ENCODE measurements around the gene RPS6KA2.

RPS6KA2 gene

DNA sequence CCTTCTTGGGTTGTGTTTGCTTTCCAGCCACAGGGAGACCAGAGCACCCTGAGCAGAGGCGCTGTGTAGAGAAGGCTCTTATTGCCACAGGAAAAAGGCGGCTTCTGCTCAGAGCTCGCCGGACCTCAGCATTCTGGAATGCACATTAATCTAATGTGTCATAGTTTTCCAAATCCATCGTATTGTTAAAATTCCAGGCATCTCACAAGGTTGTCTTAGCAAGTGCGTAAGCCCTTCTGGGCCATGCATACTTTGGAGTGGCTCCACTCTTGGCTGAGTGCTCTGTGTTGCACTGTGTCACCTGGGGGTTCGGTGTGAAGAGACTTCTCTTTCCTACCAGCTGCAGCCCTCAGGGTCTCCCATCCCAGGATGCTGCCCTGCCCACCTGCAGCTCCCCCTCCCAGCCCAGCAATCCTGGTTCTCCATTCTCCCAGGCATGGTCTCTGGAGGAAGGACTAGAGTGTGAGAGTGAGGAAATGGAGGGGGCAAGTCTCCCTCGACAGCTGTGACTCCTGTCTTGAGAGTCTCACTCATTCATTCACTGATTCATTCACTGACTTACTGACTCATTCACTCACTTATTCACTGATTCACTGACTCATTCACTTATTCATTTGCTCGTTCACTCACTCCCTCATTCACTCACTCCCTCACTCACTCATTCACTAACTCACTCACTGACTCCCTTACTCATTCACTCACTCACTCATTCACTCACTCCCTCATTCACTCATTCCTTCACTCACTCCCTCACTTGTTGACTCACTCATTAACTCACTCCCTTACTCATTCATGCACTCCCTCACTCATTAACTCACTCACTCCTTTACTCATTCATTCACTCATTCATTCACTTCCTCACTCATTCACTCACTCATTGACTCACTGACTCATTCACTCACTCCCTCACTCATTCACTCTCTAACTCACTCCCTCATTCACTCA is 160.6 kb downstream of the RPS6KA2 start:
- peak; percentile 73 for DNase-seq (ENCODE audit: low read depth in 2 of 2)

DNA sequence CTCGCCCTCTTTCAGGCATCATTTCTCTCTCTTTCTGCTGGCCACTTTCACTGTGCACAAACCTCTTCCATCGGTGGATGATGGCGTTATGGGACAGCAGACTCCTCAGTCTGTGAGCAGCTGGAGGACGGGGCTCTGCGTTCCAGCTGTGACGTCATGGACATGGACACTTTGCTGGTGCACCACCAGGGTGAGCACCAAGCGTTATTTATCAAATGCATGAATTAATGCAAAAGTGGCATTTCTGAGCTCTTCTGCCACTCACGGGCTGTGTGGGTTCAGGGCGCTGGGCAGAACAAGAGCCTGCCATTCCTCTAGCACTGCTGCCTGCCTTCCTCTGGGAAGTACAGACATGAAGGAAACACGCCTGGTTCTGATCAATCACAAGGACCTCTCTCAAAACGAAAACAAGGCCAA is 161.4 kb downstream of the RPS6KA2 start:
- peak in 1 of 2 experiments; percentile 18 for DNase-seq (ENCODE audit: low read depth in 2 of 2)

DNA sequence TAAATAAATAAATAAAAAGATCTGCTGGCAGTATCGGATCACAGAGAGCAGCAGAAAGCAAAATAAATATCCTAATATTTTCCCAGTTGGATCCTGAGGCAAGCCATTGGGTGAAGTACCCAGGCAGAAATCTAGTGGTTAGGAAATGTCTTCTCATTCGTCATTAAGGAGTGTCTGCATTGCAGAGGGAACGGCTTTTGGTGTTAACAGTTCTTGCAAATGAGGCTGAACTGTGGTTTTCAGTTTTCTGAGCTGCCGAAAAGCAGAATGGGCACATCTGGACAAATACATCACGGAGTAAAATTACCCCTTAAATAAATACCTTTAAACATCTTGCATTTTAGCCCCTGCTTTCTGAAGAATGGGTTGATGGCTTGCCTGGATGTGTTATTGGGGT is 162.1 kb downstream of the RPS6KA2 start:
- no peak for DNase-seq (ENCODE audit: low read depth in 2 of 2)

DNA sequence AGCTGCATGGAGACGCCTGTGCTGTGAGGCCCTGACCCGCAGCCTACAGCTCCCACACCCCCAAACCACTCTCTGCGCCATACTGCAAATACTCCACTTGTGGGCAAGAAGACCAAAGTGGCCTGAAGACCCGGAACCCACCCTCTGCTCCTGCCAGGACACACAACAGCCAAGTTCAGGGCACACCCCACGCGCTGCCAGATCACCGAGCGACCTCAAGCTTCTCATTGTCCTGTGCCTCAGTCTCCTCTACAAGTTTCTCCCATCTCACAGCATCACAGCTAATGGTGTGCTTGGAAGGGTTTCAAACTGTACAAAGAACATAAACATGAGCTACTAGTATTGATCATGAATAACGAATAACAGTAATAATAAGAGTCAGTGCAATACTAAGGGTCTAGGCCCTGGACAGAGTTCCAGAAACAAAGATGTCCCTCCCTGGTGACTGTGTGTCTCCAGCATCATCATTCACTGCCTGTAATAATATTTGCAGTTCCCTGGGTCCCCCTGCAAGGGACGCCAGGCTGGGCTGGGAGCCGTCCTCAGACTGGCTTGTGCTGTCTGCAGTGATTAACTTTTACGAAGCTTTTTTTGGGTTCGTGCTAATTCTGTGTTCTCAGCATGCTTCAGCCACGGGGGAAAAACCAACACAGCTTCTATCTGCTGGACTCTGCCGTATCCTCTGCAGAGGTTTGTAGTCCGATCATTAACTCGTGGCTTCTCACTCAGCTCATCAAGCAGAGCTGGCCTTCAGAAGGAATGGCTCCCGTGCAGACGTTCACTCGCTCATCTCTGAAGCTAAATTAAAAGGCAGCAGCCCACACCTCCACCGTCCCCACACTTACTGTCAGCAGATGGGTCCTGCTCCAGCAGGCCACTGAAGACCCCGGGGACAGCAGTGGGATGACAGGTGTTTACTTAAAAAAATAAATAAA is 162.7 kb downstream of the RPS6KA2 start:
- no peak for DNase-seq (ENCODE audit: low read depth in 2 of 2)

DNA sequence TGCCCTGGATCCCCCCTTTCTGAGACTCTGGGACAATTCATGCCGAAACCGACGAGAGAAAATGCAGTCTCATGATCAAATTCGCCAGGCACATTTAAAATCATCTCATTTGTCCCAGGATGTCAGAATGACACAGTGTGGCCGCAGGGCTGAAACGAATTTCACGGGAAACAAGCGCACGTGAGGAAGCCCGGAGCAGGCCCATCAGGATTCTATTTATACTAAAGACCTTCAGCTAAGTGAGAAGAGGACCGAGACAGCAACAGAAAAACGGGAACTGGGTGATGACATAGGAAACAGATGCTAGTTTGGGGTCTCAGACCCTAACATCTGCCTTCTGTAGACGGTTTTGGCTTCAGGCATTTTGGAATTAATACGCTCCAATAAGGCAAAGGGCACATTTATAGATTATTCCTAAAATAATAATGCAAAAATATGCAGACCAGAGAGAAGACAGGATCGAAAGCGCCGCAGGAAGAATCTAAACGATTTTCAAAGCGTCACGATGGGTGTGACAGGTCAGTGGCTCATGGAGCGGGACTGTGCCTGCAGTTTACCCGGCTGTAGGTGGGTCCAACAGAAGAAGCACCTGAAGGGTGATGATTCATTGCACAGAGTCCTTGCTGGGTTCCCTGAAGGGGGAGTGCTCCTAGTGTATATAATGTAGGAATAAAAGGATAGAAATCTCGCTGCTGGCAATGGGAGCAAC is 163.5 kb downstream of the RPS6KA2 start:
- no peak for DNase-seq (ENCODE audit: low read depth in 2 of 2)

DNA sequence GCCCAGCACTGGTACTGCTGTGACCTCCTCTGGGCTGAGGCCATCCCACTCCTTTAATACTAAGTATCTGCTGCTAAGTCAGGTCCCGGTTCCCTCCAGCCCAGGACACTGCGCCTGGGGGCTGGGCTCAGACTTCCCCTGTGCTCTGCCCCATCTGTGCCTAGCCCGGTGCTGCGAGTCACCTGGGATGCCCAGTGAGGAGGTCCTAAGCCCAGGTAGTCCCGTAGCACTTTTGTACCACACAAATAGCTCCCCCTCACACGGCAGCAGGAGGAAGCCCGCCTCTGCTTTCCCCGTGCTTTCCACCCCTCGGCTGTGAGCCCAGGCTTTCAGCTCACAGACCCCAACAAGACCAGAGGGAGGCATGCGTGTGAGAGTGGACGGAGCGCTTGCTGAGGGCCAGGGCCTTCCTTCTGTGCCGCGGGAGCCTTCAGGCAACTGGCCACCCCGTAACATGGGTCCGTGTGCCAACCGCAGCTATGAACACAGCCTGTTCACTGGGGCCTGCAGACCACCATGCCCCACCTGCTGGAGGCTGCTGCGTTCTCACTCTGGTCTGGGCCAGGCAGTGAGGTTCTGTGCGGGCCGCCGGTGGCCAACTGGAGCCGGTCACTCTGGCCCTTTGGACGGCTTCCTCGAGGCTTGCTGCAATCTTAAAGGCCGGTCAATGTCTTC is 164.5 kb downstream of the RPS6KA2 start:
- no peak for DNase-seq (ENCODE audit: low read depth in 2 of 2)

DNA sequence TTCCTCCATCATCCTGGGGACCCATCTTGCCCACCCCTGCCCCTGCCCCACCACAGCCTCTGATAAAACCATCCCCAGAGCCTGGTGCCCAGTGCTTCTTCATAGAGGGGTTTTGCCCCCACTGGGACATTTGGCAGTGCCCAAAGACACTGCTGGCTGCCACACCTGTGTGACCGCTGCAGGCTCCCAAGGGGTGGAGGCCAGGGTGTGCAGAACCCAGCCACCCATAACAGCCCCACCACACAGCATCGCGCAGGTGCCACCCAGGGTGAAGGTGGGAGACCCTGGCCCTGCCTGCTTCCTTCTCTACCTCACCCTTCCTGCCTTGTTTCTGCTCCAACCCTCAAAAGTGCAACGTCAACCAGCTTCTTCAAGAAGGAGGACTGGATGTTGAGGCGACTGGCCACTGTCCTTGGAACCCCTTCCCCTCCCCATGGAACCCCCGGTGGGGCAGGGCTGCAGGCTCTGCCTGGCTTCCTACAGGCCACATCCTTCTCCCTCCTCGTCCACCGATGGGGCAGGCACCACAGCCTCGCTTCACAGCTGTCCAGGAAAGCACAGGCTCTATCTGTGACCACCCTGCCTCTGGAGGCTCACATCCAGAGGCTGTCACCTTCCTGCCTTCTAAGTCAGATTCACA is 165.1 kb downstream of the RPS6KA2 start:
- DNase-seq (ENCODE audit: low read depth in 2 of 2): no peak

DNA sequence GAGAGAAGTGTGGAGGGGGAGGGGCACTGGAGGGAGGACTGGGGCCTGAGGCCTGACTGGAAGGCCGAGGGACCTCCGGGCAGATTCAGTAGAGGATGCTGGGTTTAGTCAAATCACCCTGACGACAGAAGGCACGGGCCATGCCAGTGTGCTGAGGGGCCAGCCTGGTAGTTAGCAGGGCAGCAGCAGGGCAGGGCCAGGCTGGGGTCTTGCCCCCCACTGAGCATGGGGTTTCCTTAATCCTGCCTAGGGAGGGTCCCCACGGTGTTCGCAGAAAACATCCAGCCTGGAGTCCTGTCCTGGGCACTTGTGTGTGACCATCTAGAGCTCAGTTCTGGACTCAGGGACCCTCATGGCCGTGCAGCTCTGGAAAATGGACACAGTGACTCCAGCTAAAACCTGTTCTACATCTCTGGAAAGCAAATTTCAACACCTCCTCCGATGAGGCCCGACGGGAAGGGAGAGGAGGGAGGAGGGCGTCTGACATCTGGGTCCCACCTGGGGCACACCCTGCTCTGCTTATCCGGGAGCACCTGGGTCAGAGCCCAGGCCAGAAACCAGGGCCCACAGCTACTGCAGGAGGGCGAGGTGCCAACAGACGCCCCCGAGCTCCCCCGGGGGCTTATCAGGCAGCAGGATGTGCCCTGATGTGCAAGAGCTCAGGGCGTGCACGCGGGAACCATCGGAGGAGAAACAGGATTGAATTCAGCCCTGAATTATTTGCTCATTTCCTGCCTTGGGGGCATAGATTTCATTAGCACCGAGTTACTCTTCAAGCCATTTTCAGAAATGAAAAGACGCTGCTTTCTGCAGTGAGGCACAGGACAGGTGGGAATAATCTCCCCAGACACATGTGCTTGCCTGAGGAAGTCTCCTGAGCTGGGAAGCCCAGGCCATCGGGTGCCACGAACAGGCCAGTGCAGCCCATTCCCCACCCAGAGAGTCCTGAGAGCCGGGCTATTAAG is 166.3 kb downstream of the RPS6KA2 start:
- DNase-seq (ENCODE audit: low read depth in 2 of 2): no peak

DNA sequence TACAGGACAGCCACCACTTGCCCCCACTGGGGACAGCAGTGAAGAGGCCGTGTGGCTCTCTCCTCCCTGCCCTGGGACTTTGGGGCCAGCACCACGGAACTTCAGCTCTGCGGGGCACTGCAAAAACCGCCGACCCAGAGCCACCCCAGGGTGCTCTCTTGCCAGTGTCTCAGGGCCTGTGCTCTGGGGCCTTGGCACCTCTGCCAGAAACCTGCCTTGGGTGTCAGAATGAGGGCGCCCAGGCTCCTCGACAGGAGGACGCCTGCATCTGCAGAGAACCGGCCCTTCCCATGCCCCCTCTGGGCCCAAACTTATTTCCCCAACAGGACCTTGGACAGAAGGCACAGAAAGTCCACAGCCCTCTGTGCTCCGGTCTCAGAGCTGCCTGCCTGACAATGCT is 167.1 kb downstream of the RPS6KA2 start:
- no peak for DNase-seq (ENCODE audit: low read depth in 2 of 2)

DNA sequence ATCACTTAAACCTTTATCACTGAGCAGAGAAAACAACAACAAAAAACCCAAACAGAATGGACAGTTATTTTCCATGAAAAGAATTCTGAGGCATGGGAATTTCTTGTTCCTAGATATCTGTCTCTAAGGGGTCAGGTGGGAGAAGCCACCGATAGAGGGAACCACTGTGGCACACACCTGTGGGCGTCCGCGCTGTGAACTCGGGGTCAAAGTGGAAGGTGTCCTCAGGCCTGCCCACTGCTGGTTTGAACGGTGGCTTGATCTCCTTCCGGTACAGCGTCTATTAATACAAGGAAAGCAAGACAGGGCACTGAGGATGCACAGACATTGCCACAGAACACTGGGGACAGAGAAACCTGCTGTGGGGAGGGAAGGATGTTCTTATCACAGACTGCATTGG is 167.8 kb downstream of the RPS6KA2 start:
- DNase-seq (ENCODE audit: low read depth in 2 of 2): no peak

DNA sequence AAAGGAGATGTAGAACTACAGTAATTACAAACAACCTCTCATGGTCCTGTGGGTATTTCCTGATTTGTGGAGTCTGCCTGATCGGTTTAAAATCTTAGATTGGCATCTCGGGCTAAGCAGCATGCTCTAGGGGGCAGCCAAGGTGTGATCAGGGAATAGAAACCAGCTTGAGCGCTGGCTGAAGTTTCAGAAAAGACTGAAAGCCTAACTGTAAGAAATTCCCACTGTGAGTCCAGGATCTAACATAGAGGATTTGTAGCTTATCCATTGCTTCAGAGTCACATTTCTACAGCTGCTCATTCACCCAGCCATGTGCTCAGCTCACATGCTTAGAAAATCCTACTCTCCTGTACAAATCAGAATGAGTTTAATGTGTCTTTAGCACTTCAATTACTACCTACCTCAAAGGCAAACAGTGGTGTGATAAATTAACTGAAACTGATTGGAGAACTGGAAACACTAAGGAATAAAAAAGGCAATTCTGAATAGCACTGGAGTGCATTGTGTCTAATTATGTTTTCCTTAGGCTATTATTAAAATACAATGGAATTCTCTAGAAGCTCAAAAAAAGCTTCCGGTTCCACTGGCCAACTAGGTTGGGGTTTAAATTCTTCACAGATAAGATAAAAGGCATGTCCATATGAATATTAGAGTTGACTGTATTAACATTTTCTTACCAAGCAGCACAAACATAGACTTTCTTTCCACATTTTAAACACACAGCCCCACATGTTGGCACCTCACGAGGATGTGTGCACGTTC is 170.5 kb downstream of the RPS6KA2 start:
- no peak for DNase-seq (ENCODE audit: low read depth in 2 of 2)

DNA sequence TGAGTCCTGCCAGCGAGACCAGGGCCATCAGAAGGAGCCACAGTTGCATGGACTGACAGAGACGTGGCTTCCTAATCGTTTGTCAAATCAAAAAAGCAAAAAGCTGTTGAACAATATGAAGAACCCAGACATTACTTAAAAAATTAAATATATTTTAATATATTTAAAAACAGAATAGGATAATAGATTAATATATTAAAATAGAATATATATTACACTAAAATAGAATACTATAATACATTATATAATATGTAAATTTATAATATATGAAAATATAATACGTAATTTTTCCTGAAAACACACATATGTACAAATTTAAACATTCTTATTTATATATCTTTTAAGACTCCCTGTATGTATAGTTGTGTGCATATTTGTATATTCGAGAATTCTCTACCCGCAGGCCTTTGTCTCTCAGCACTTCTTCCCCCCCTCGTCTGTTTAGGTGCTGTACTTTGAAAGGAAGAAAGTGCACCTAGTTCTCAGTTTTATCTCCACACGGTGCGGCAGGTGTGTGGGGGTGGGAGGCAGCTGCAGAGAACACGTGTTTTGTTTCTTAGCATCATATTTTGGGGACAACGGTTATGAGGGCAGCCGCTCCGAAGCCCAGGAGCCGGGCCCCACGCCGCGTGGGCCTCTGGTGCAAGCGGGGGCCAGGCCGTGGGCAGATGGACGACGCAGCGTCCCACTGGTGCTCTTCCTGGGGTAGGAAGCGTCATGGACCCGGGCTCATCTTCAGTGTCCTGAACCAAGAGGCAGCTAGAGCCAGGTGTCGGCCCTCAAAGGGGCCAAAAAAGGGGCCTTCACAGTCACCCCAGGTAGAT is 172.1 kb downstream of the RPS6KA2 start:
- DNase-seq (ENCODE audit: low read depth in 2 of 2): no peak

DNA sequence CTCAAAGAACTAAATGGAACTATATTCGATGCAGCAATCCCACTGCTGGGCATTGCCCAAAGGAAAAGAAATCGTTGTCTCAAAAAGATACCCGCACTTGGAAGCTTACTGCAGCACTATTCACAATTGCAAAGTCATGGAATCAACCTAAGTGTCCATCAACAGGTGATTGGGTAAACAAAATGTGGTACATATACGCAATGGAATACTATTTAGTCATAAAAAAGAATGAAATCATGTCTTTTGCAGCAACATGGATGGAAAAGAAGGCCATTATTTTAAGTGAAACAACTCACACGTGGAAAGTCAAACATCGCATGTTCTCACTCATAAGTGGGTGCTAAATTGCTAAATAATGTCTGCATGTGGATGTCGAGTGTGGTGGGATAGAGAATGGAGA is 173.4 kb downstream of the RPS6KA2 start:
- no peak for DNase-seq (ENCODE audit: low read depth in 2 of 2)

DNA sequence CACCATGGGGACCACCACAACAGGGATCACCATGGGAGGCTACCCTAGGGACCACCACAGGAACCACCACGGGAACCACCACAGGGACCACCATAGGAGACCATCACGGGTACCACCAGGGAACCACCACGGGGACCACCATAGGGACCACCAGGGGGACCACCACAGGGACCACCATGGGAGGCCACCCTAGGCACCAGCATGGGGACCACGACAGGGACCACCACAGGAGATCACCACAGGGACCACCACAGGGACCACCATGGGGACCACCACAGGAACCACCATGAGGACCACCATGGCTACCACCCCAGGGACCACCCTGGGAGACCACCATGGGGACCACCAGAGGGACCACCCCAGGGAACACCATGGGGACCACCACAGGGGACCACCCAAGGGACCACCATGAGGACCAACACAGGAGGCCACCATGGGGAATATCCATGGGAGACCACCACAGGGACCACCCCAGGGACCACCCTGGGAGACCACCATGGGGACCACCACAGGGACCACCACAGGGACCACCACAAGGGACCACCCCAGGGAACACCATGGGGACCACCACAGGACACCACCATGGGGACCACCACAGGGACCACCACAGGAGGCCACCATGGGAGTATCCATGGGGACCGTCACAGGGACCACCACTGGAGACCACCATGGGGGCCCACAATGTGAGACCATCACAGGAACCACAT is 176.7 kb downstream of the RPS6KA2 start:
- DNase-seq (ENCODE audit: low read depth in 2 of 2): no peak

DNA sequence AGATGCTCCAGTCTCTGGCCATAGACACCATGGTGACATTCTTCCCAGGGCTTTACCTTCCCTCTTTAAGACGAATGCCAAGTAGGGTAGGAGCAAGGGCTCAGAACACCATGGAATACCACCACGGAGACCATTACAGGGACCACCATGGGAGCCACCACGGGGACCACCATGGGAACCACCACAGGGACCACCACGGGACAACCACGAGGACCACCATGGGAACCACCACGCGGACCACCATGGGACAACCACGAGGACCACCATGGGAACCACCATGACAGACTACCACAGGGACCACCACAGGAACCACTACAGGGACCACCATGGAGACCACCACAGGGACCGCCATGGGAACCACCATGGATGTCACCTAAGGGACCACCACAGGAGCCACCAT is 177.4 kb downstream of the RPS6KA2 start:
- DNase-seq (ENCODE audit: low read depth in 2 of 2): no peak

DNA sequence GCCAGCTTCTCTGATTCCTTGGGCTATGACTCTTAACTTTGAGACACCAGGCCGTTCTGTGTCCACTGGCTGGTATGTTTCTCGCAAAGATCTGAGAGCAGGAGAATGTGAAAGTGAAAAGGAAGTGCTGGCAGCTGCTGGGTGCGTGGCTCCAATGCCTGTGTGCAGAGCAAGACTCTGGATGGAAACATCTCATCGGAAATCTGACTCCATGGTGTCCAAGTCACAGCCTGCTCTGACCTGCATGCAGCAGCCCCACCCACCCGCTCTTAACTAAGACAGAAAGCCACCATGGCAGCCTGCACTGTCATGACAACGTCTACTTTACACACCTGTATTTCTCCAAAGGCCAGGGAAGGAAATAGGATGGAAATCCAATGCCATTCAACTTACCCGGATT is 178.0 kb downstream of the RPS6KA2 start:
- no peak for DNase-seq (ENCODE audit: low read depth in 2 of 2)

DNA sequence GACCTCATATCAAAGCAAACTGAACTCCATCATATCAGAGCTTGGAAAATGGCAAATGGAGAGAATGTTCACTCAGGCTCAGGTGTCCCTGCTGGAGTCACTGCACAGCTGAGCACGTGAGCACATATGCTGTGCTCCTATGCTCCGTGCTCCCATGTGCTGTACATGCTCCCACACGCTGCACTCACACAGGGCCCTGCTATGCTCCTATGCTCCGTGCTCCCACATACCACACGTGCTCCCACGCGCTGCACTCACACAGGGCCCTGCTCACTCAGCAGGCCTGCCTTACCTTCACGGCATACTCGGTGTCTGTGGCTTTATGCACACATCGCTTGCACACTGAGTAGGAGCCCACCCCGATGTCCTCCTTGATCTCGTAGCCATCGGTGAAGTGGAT is 178.6 kb downstream of the RPS6KA2 start:
- DNase-seq (ENCODE audit: low read depth in 2 of 2): no peak
